Motor neuron (in vitro differentiated cells): Measurements from ENCODE around the gene IRAG1. TPM values are rescaled to one million over a fixed set of nuclear protein-coding genes. Genes with fewer than 3 reads are reported as not detected.
A peak's percentile ranks its signal among the peaks of the same experiment; 100 is the strongest.

Experiments
- ATAC-seq, 8 experiments: fragments of 200-7000 bp; cut with Tn5 transposase; replicated peaks in 6 of 8; 2 replicates each; pipeline ENCODE4 v1.8.0; 2021; ENCODE audit warnings: mild to moderate bottlenecking in 8 of 8, moderate library complexity in 8 of 8
- H3K27ac ChIP-seq, 2 donors: fragments of 250-450 bp; sonication (Bioruptor Pico); 2 replicates each; pipeline ENCODE4 v1.9.0; 2021; ENCODE audit warnings: antibody characterized with exemption in 2 of 2, mild to moderate bottlenecking in 2 of 2, moderate library complexity in 1 of 2
- H3K4me1 ChIP-seq, 2 donors: fragments of 250-450 bp; sonication (Bioruptor Pico); replicated peaks in 1 of 2; 2 replicates each; pipeline ENCODE4 v1.6.1; 2021; ENCODE audit warnings: antibody characterized with exemption in 2 of 2, mild to moderate bottlenecking in 2 of 2, moderate library complexity in 1 of 2
- H3K4me3 ChIP-seq, 5 donors: fragments of 250-450 bp; sonication (Bioruptor Pico); 2 replicates each; pipeline ENCODE4 v1.9.0; 2021; ENCODE audit warnings: antibody characterized with exemption in 5 of 5, mild to moderate bottlenecking in 5 of 5, moderate library complexity in 4 of 5
- WGBS, 10 experiments: fragments of 450-650 bp; shearing (Covaris generic); methylation state at CpG; one replicate each; pipeline ENCODE4 v1.0.0; 2022; 5-methylcytosine and 5-hydroxymethylcytosine counted together
- in situ Hi-C, 9 experiments: fragments of 400-800 bp; cut with MboI; loops; one replicate each; pipeline ENCODE4 v1.15.0; 2021; ENCODE audit warnings: low sequenced_read_pairs in 9 of 9, low pct_unique_long_range_greater_than_20kb in 2 of 9; ENCODE audit not compliant: unreplicated experiment in 9 of 9
- total RNA-seq, 8 experiments: library from RNA; unstranded; fragments of 300-600 nt; gene quantifications; 2 replicates each; pipeline versions ENCODE4 v1.2.3 to v1.2.4, GENCODE V29; 2022

IRAG1 gene
- total RNA-seq, 8 experiments from 2014 or later, result 0.13 to 6.1 (median 0.64) TPM

- Histone ChIP-seq H3K4me3 (no peak overlapping the region), H3K27ac (no peak overlapping the region), H3K4me1 (peaks cover 0 to 6% of the 10 kb centered on the region in 2 donors)
- in situ Hi-C loops, result no loop called here
- WGBS, 10 experiments, result 17 to 93% (median 75%) methylated on average over 1 to 5 of the region's 6 CpGs; no CpG with 5 or more reads in 1 of the 10 experiments
- ATAC-seq, result peak in 1 of 8 experiments; percentile 14
These were observed 37.5 kb downstream of the IRAG1 start for GRCh38 chr11:10655943-10656576.

GRCh38 chr11:10655227-10655626 lies 38.3 kb downstream of the IRAG1 start:
- no peak overlapping the region for H3K4me3 ChIP-seq
- H3K4me1 ChIP-seq, result peaks cover 0 to 6% of the 10 kb centered on the region in 2 donors
- 0 to 100% (median 85%) methylated on average over 1 to 4 of the region's 4 CpGs; no CpG with 5 or more reads in 2 of the 10 experiments for WGBS, 10 experiments
- no peak for ATAC-seq
- in situ Hi-C loops, result no loop called here
- no peak overlapping the region for H3K27ac ChIP-seq

GRCh38 chr11:10654811-10655150 lies 38.8 kb downstream of the IRAG1 start:
- no peak overlapping the region for H3K27ac ChIP-seq
- H3K4me3 ChIP-seq, result no peak overlapping the region
- peaks cover 0 to 6% of the 10 kb centered on the region in 2 donors for H3K4me1 ChIP-seq
- in situ Hi-C loops, result no loop called here
- 33 to 83% (median 71%) methylated on average over 1 of the region's 1 CpG; no CpG with 5 or more reads in 5 of the 10 experiments for WGBS, 10 experiments
- no peak for ATAC-seq

- peak in 4 of 8 experiments; percentile 43 to 73 (median 64) for ATAC-seq
- WGBS, 10 experiments, result 10 to 100% (median 82%) methylated on average over 1 to 3 of the region's 4 CpGs; no CpG with 5 or more reads in 2 of the 10 experiments
- Histone ChIP-seq H3K4me3 (no peak overlapping the region), H3K4me1 (peaks cover 0 to 6% of the 10 kb centered on the region in 2 donors), H3K27ac (no peak overlapping the region)
- in situ Hi-C loops, result no loop called here
These were observed 39.4 kb downstream of the IRAG1 start for GRCh38 chr11:10653946-10654810.

GRCh38 chr11:10653261-10653660 lies 40.3 kb downstream of the IRAG1 start:
- Histone ChIP-seq H3K4me1 (peaks cover 0 to 6% of the 10 kb centered on the region in 2 donors), H3K4me3 (no peak overlapping the region), H3K27ac (no peak overlapping the region)
- WGBS, 10 experiments, result 36 to 100% (median 81%) methylated on average over 1 to 2 of the region's 2 CpGs; no CpG with 5 or more reads in 2 of the 10 experiments
- ATAC-seq, result no peak
- in situ Hi-C loops, result no loop called here

- H3K4me1 ChIP-seq, result no peaks in the 10 kb centered on the region
- no peak overlapping the region for H3K4me3 ChIP-seq
- 48 to 91% (median 83%) methylated on average over 1 to 4 of the region's 15 CpGs; no CpG with 5 or more reads in 3 of the 10 experiments for WGBS, 10 experiments
- no peak for ATAC-seq
- H3K27ac ChIP-seq, result no peak overlapping the region
- in situ Hi-C loops, result no loop called here
These were observed 41.7 kb downstream of the IRAG1 start for GRCh38 chr11:10651656-10652361.

- Histone ChIP-seq H3K27ac (no peak overlapping the region), H3K4me1 (no peaks in the 10 kb centered on the region), H3K4me3 (no peak overlapping the region)
- WGBS, 10 experiments, result 46 to 100% (median 69%) methylated on average over 1 to 2 of the region's 2 CpGs; no CpG with 5 or more reads in 2 of the 10 experiments
- ATAC-seq, result peak in 1 of 8 experiments; percentile 56
- in situ Hi-C loops, result no loop called here
These were observed 42.9 kb downstream of the IRAG1 start for GRCh38 chr11:10650630-10651029.

- no peak for ATAC-seq
- WGBS, 10 experiments, result 0 to 20% (median 0%) methylated on average over 1 of the region's 1 CpG; no CpG with 5 or more reads in 5 of the 10 experiments
- Histone ChIP-seq H3K4me3 (no peak overlapping the region), H3K27ac (no peak overlapping the region), H3K4me1 (no peaks in the 10 kb centered on the region)
- in situ Hi-C loops, result no loop called here
These were observed 43.4 kb downstream of the IRAG1 start for GRCh38 chr11:10650166-10650565.

GRCh38 chr11:10648871-10649270 lies 44.7 kb downstream of the IRAG1 start:
- ATAC-seq, result no peak
- Histone ChIP-seq H3K4me1 (no peaks in the 10 kb centered on the region), H3K27ac (no peak overlapping the region), H3K4me3 (no peak overlapping the region)
- WGBS, 10 experiments, result 68 to 87% (median 83%) methylated on average over 1 to 4 of the region's 7 CpGs; no CpG with 5 or more reads in 6 of the 10 experiments
- in situ Hi-C loops, result loop anchor here in 1 of 9 experiments (10.0 kb wide), 1 partner anchor 244 kb away; no protein-coding TSS in a partner anchor

- no peak for ATAC-seq
- in situ Hi-C loops, result loop anchor here in 1 of 9 experiments (10.0 kb wide), 1 partner anchor 242 kb away; no protein-coding TSS in a partner anchor
- Histone ChIP-seq H3K4me3 (no peak overlapping the region), H3K27ac (no peak overlapping the region), H3K4me1 (no peaks in the 10 kb centered on the region)
- WGBS, 10 experiments, result 50 to 100% (median 91%) methylated on average over 1 to 8 of the region's 8 CpGs; no CpG with 5 or more reads in 1 of the 10 experiments
These were observed 46.7 kb downstream of the IRAG1 start for GRCh38 chr11:10646681-10647355.

GRCh38 chr11:10646005-10646404 lies 47.5 kb downstream of the IRAG1 start:
- Histone ChIP-seq H3K4me1 (no peaks in the 10 kb centered on the region), H3K4me3 (no peak overlapping the region), H3K27ac (no peak overlapping the region)
- ATAC-seq, result no peak
- in situ Hi-C loops, result loop anchor here in 1 of 9 experiments (10.0 kb wide), 1 partner anchor 241 kb away; no protein-coding TSS in a partner anchor

- WGBS, 10 experiments, result 77 to 100% (median 90%) methylated on average over 1 to 6 of the region's 6 CpGs; no CpG with 5 or more reads in 3 of the 10 experiments
These were observed 48.3 kb downstream of the IRAG1 start for GRCh38 chr11:10645212-10645795.

More at GRCh38 chr11:10645212-10645795, 48.3 kb downstream of the IRAG1 start:
- Histone ChIP-seq H3K4me1 (no peaks in the 10 kb centered on the region), H3K4me3 (no peak overlapping the region), H3K27ac (no peak overlapping the region)
- ATAC-seq, result no peak
- in situ Hi-C loops, result loop anchor here in 1 of 9 experiments (10.0 kb wide), 1 partner anchor 241 kb away; no protein-coding TSS in a partner anchor
